ENCODE results near the gene PRPF6. TPM values are rescaled to one million over a fixed set of nuclear protein-coding genes. Genes with fewer than 3 reads are reported as not detected.

The PRPF6 gene
- total RNA-seq, 4 donors from 2014 or later: 39.3 to 68.4 (median 47.7) TPM

GRCh38 chr20:64027981-64028685 is 47.2 kb downstream of the PRPF6 start:
- no peak for ATAC-seq
- peaks cover 4 to 97% of the 10 kb centered on the region in 2 donors for H3K36me3 ChIP-seq
- intact Hi-C loops (cut with DNase I; ENCODE audit: low total_unique reads): no loop called here

GRCh38 chr20:64029293-64030117 is 48.6 kb downstream of the PRPF6 start:
- no peaks in the 10 kb centered on the region for H3K9me3 ChIP-seq
- in situ Hi-C loops (cut with MboI; ENCODE audit: low sequenced_read_pairs in 4 of 4): no loop called here
- ATAC-seq (no peak), DNase-seq (no peak)
- intact Hi-C loops (cut with DNase I; ENCODE audit: low total_unique reads): no loop called here
- H3K36me3 ChIP-seq: peaks cover 4 to 86% of the 10 kb centered on the region in 2 donors
- no peaks in the 10 kb centered on the region for H3K4me1 ChIP-seq
- H3K4me3 ChIP-seq: no peak overlapping the region
- H3K27me3 ChIP-seq: no peaks in the 10 kb centered on the region
- no peak for TF ChIP-seq POLR2A (IDR thresholded peaks at IDR 0.05)
- TF ChIP-seq CTCF (IDR thresholded peaks at IDR 0.05 in 4 of 5, conservative IDR thresholded peaks at IDR 0.05 in 1 of 5): no peak
- H3K27ac ChIP-seq: no peak overlapping the region

More at GRCh38 chr20:64027981-64028685, 47.2 kb downstream of the PRPF6 start:
- no peak overlapping the region for H3K4me3 ChIP-seq
- TF ChIP-seq POLR2A (IDR thresholded peaks at IDR 0.05) (no peak), CTCF (IDR thresholded peaks at IDR 0.05 in 4 of 5, conservative IDR thresholded peaks at IDR 0.05 in 1 of 5) (no peak)
- DNase-seq: no peak
- no peaks in the 10 kb centered on the region for H3K27me3 ChIP-seq
- no peak overlapping the region for H3K27ac ChIP-seq
- no peaks in the 10 kb centered on the region for H3K9me3 ChIP-seq
- in situ Hi-C loops (cut with MboI; ENCODE audit: low sequenced_read_pairs in 4 of 4): no loop called here
- H3K4me1 ChIP-seq: no peaks in the 10 kb centered on the region

GRCh38 chr20:64030371-64031134 is 49.6 kb downstream of the PRPF6 start:
- DNase-seq (no peak), ATAC-seq (no peak)
- TF ChIP-seq CTCF (IDR thresholded peaks at IDR 0.05 in 4 of 5, conservative IDR thresholded peaks at IDR 0.05 in 1 of 5) (no peak), POLR2A (IDR thresholded peaks at IDR 0.05) (no peak)
- Histone ChIP-seq H3K4me3 (no peak overlapping the region), H3K36me3 (peaks cover 4 to 82% of the 10 kb centered on the region in 2 donors), H3K9me3 (no peaks in the 10 kb centered on the region), H3K27ac (no peak overlapping the region), H3K4me1 (no peaks in the 10 kb centered on the region), H3K27me3 (no peaks in the 10 kb centered on the region)
- in situ Hi-C loops (cut with MboI; ENCODE audit: low sequenced_read_pairs in 4 of 4): no loop called here
- intact Hi-C loops (cut with DNase I; ENCODE audit: low total_unique reads): no loop called here

- no peaks in the 10 kb centered on the region for H3K4me1 ChIP-seq
- intact Hi-C loops (cut with DNase I; ENCODE audit: low total_unique reads): no loop called here
- H3K36me3 ChIP-seq: peaks cover 4 to 69% of the 10 kb centered on the region in 2 donors
- peaks cover 1 to 5% (median 3%) of the 10 kb centered on the region in 3 donors for H3K27me3 ChIP-seq
- no peak for ATAC-seq
- in situ Hi-C loops (cut with MboI; ENCODE audit: low sequenced_read_pairs in 4 of 4): no loop called here
- no peak overlapping the region for H3K4me3 ChIP-seq
- H3K9me3 ChIP-seq: no peaks in the 10 kb centered on the region
- no peak overlapping the region for H3K27ac ChIP-seq
- TF ChIP-seq POLR2A (IDR thresholded peaks at IDR 0.05) (no peak), CTCF (IDR thresholded peaks at IDR 0.05 in 4 of 5, conservative IDR thresholded peaks at IDR 0.05 in 1 of 5) (no peak)
- no peak for DNase-seq
Measured at GRCh38 chr20:64031822-64032314, 50.9 kb downstream of the PRPF6 start.

All from gastrocnemius medialis (tissue), 4 donors.